Glomerular endothelial cell (primary cell): Measurements from ENCODE around the gene SRCAP. TPM values are rescaled to one million over a fixed set of nuclear protein-coding genes. Genes with fewer than 3 reads are reported as not detected.
"Not testable (repeated sequence)": the region's sequence is repeated elsewhere in the genome, so short reads cannot be mapped to it uniquely, and the experiment has no call there.

Experiments
- DNase-seq: peaks from one replicate; pipeline ENCODE4 v3.0.0-alpha.2; 2011; ENCODE audit warnings: low read depth, low spot score; ENCODE audit errors: extremely low read depth
- total RNA-seq: library from RNA; depleted of rRNA; stranded (reverse); fragments of >200 nt; gene quantifications from 2 replicates; pipeline ENCODE4 v1.2.3, GENCODE V29; 2015

The SRCAP gene
- total RNA-seq, 1 donor from 2014 or later, result 49.5 TPM

DNA sequence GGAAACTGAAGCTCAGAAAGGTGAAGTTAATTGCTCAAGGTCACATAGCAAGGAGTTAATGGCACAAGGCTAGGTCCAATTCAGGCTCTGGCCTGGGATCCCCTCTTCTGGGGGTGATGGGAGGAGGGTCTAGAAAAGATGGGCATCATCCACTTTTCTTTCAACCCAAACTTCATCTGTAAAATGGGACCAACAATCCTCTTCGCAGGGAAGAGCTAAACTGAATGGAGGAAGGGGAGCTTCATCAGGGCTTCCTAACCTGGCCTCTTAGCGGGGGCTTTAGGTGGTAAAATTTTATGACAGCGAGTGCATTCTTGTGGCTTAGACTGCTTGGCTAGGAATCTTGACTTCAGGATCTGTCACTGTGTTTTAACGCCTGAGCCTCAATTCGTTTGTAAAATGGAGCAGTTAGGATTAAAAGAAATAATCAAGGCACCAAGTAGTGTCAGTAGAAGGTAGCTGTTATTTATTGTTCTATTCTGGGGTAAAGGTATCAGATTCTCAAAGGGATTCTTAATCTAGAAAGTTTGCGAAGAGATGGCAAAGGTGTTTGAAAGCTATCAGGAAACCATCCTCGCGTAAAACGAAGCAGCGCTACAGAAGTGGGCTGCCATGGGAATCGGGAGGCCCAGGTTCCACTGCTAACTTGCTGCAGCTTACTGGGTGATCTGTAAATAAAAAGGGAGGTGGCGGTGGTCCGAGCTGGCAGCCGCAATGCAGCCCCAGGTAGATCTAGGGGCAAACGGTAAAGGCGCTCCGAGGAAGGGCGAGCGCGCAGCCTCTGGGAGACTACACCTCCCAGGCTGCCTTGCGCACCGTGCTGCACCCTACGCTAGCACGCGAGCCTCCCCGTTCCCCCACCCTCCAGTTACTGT lies 1.5 kb upstream of the SRCAP start:
- DNase-seq, result no peak

DNA sequence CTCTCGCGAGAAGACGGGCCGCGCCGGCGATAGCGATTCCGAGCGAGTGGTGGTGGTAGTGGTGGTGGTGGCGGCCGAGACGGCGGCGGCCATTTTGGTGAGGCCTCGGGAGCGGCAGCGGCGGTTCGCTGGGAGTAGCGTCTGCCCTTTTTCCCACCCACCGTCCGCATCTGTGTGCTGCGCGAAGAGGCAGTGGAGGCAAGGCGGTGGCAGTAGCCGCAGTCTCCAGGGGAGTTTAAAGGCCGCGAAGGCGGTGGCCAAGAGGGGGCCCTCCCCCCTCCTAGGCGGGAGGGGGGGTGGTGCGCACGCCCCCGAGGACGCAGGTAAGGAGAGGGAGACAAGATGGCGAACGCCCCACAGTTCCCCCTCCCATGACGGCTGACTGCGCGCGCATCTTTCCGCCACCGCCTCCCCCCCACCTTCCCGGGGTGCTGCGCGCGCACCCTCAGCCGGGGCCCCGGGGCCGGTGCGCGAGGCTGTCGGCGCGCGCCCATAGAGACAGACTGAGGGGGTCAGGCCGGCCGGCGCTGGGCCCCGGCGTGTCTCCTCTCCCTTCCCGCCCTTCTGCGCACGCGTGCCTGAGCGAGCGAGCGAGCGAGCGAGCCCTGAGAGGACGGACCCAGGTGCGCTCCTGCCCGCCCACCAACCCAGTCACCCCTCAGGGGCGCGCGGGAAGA lies 694 bp upstream of the SRCAP start:
- DNase-seq, result no peak

- no peak for DNase-seq
Observed at GRCh38 chr16:30699615-30700099, 686 bp downstream of the SRCAP start.

DNA sequence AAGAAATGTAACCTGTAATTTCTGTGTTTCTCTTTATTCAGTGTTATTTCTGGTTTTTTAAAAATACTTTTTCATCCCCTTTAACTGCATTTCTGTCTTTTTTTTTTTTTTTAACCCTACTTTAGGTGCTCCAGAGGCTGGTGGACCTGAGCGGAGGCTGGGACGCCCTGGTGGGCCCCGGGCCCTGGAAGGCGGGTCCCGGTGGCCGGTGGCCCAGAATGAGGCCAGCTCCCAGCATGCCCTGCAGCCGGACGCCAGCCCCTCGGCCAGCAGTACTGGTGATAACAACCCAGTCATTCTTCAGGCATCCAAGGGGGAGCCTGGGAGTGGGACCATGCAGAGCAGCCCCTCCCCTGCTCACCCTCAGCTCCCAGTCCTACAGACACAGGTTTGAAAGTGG lies 1.5 kb downstream of the SRCAP start:
- DNase-seq, result no peak

- DNase-seq, result no peak
Observed at GRCh38 chr16:30700971-30701370, 2.0 kb downstream of the SRCAP start.

DNA sequence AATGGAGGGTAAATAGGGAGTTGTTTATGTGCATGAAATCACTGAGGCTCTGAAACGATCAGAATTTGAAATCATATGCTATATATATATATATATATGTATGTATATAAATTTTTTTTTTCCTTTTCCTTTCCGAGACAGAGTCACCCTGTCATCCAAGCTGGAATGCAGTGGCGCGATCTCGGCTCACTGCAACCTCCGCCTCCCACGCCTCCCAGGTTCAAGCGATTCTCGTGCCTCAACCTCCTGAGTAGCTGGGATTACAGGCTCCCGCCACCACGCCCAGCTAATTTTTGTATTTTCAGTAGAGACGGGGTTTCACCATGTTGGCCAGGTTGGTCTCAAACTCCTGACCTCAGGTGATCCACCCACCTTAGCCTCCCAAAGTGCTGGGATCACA lies 4.1 kb downstream of the SRCAP start:
- not testable (repeated sequence) for DNase-seq

DNA sequence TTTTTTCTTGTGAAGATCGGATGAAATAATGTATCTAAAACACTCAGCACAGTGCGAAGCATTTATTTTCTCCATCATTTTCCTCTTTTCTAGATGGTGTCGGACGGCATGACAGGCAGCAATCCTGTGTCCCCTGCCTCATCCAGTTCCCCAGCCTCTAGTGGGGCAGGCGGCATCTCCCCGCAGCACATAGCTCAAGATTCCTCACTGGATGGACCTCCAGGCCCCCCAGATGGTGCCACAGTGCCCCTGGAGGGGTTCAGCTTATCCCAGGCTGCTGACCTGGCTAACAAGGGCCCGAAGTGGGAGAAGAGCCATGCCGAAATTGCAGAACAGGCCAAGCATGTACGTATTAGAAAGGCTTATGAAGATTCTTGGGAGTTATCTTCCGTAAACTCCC lies 5.0 kb downstream of the SRCAP start:
- no peak for DNase-seq

DNA sequence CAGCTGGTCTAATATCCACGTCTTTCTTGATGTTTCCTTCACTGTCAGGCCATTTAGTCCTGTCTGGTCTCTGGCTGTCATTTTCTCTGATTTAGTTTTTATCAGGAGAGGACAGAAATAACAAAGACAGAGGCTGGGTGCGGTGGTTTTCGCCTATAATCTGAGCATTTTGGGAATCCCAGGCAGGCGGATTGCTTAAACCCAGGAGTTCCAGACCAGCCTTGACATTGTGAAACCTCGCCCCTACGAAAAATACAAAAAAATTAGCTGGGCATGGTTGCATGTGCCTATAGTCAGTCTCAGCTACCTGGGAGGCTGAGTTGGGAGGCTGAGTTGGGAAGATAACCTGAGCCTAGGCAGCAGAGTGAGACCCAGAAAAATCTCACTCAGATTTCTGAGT lies 7.1 kb downstream of the SRCAP start:
- no peak for DNase-seq

- no peak for DNase-seq
Observed at GRCh38 chr16:30710971-30711370, 12.0 kb downstream of the SRCAP start.

DNA sequence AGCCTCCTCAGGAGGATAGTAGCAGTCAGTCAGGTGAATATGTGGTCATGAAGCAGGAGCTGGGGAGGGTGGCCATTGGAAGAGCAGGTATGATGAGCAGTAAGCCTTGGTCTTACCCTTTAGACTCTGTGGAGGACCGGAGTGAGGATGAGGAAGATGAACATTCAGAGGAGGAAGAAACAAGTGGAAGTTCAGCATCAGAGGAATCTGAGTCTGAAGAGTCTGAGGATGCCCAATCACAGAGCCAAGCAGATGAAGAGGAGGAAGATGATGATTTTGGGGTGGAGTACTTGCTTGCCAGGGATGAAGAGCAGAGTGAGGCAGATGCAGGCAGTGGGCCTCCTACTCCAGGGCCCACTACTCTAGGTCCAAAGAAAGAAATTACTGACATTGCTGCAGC lies 12.7 kb downstream of the SRCAP start:
- DNase-seq, result no peak

DNA sequence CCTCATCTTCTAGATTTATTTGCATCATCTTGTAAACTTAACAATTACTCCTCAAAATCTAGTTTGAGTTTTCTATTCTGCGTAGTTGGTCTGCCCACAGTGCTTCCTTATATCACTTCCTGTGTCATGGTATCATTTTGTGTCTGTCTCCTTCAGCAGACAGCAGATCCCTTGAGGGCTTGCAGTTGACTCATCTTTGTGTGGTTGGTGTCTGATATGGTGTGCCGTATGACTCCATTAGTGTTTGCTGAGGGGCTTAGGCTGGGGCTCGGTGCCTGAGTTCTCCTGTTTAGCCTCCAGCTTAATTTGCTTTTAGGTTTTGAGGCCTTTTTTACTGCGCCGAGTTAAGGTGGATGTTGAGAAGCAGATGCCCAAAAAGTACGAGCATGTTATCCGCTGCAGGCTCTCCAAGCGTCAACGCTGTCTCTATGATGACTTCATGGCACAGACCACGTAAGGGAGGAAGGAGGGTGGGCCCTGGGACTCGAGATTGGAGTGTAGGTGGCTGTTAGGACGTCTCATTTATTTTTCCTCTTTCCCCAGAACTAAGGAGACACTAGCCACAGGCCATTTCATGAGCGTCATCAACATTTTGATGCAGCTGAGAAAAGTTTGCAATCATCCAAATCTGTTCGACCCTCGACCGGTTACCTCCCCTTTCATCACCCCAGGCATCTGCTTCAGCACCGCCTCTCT lies 16.9 kb downstream of the SRCAP start:
- no peak for DNase-seq

GRCh38 chr16:30720086-30720485 lies 21.1 kb downstream of the SRCAP start:
- no peak for DNase-seq

DNA sequence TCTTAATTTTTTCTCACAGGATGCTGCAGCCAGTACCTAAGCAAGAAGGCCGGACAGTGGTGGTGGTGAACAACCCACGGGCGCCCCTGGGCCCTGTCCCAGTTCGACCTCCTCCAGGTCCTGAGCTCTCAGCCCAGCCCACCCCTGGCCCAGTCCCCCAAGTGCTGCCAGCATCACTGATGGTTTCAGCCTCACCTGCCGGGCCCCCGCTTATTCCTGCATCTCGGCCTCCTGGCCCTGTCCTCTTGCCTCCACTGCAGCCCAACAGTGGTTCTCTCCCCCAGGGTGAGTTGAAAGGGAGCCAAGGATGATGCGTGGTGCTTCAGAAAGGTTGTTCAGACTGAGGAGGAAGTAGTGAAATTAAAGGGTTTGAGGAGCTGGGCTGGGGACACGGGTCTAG lies 21.7 kb downstream of the SRCAP start:
- DNase-seq, result no peak

DNA sequence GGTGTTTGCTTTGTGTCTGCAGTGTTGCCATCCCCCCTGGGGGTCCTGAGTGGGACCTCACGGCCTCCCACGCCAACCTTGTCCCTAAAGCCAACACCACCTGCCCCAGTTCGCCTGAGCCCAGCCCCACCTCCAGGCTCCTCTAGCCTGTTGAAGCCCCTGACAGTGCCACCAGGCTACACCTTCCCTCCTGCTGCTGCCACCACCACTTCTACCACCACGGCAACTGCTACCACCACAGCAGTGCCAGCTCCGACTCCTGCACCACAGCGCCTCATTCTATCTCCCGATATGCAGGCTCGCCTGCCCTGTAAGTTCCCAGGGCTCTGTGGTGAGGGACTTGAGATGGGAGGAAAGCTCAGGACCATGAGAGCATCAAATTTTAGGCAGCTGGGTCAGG lies 22.2 kb downstream of the SRCAP start:
- DNase-seq, result no peak

DNA sequence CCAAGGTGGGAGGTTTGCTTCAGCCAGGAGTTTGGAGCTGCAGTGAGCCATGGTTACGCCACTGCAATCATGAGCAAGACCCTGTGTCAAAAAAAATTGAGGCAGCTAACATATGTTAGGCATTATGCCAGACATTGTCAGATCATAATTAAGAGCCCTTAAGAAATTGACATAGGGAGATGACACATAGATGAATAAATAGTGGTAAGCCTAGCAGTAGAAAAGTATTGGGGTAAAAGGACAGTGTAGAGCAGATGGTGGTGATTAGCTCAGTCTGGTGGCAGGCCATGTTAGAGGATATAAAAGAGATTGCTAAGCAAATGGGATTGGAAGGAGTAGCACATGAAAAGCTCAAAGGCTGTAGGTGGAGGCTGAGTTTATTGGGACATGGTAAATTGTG lies 22.6 kb downstream of the SRCAP start:
- DNase-seq, result no peak

DNA sequence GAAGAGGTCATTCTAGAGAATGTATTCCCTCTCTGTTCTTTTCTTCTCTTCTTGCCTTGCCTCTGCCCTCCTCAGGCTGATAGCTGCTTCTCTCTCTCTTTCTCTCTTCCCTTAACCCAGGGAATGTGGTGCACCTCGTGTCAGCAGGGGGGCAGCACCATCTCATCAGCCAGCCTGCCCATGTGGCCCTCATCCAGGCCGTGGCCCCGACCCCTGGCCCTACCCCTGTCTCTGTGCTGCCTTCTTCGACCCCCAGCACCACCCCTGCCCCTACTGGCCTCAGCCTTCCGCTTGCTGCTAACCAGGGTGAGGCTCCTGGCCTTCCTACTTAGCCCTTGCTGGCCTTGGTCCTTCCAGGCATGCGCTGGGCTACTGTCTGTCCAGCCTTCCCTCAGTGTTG lies 23.5 kb downstream of the SRCAP start:
- no peak for DNase-seq

DNA sequence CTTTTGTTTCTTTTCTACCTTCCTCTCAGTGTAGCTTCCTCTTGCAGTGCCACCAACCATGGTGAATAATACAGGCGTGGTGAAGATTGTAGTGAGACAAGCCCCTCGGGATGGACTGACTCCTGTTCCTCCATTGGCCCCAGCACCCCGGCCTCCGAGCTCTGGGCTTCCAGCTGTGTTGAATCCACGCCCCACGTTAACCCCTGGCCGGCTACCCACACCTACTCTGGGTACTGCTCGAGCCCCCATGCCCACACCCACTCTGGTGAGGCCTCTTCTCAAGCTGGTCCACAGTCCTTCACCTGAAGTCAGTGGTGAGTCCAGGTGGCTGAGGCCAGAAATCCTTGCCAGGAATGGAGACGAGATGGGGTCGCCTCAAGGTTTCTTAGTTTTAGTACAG lies 23.9 kb downstream of the SRCAP start:
- DNase-seq, result no peak

GRCh38 chr16:30723725-30724355 lies 24.9 kb downstream of the SRCAP start:
- DNase-seq, result no peak

- DNase-seq, result no peak
Observed at GRCh38 chr16:30724641-30725417, 25.9 kb downstream of the SRCAP start.

- no peak for DNase-seq
Observed at GRCh38 chr16:30725418-30725792, 26.4 kb downstream of the SRCAP start.
